HL-60 (cell line): ENCODE results near the gene DNAH1.

Source experiments
- DNase-seq, 2 experiments: peaks; one replicate each; pipeline ENCODE4 v3.0.0-alpha.2; 2010 to 2020; ENCODE audit warnings: low read depth in 1 of 2, low spot score in 1 of 2
- H3K27ac ChIP-seq: fragments of 250-450 bp; sonication (Bioruptor Pico); replicated peaks from 2 replicates; pipeline ENCODE4 v1.5.1; 2020; ENCODE audit warnings: mild to moderate bottlenecking, moderate library complexity
- H3K27me3 ChIP-seq: fragments of 250-450 bp; sonication (Bioruptor Pico); 2 replicates; pipeline ENCODE4 v1.5.1; 2021; ENCODE audit warnings: mild to moderate bottlenecking, moderate library complexity; ENCODE audit not compliant: insufficient read depth, poor library complexity, severe bottlenecking
- H3K4me3 ChIP-seq: replicated peaks from 2 replicates; pipeline ENCODE4 v1.5.1; 2011; ENCODE audit warnings: mild to moderate bottlenecking, control low read depth, low read length; ENCODE audit not compliant: insufficient read depth
- CTCF ChIP-seq: IDR thresholded peaks from one replicate; pipeline ENCODE4 v1.5.1; 2011; ENCODE audit warnings: low read length, control low read depth, inconsistent platforms; ENCODE audit not compliant: insufficient read depth
- GABPA ChIP-seq: IDR thresholded peaks from 2 replicates; pipeline ENCODE4 v1.6.1; 2012; ENCODE audit warnings: low read depth
- POLR2AphosphoS5 ChIP-seq: IDR thresholded peaks from 2 replicates; pipeline ENCODE4 v1.6.1; 2012; ENCODE audit warnings: low read depth
- REST ChIP-seq: IDR thresholded peaks from 2 replicates; pipeline ENCODE4 v1.6.1; 2012; ENCODE audit warnings: low read depth; ENCODE audit not compliant: insufficient replicate concordance
- SPI1 ChIP-seq: IDR thresholded peaks from 2 replicates; pipeline ENCODE4 v1.6.1; 2012; ENCODE audit warnings: low read depth, mild to moderate bottlenecking, borderline replicate concordance

DNAH1 gene

GRCh38 chr3:52406231-52406661, 90.1 kb downstream of the DNAH1 start:
- DNase-seq = no peak
- Histone ChIP-seq H3K4me3 (no peak overlapping the region), H3K27ac (no peak overlapping the region), H3K27me3 (no peaks in the 10 kb centered on the region)
- TF ChIP-seq POLR2AphosphoS5 (no peak), GABPA (no peak), CTCF (no peak), REST (no peak), SPI1 (no peak)

- no peak for DNase-seq
- TF ChIP-seq CTCF (no peak), SPI1 (no peak), POLR2AphosphoS5 (no peak), REST (no peak), GABPA (no peak)
- Histone ChIP-seq H3K27ac (no peak overlapping the region), H3K4me3 (no peak overlapping the region), H3K27me3 (no peaks in the 10 kb centered on the region)
Observed at GRCh38 chr3:52406791-52407510, 90.8 kb downstream of the DNAH1 start.

- Histone ChIP-seq H3K27ac (no peak overlapping the region), H3K27me3 (no peaks in the 10 kb centered on the region), H3K4me3 (no peak overlapping the region)
- DNase-seq = no peak
- no peak for TF ChIP-seq GABPA
- no peak for TF ChIP-seq CTCF
- TF ChIP-seq REST = no peak
- TF ChIP-seq SPI1 = no peak
- TF ChIP-seq POLR2AphosphoS5 = no peak
Observed at GRCh38 chr3:52407779-52408178, 91.7 kb downstream of the DNAH1 start.
